Endometrial microvascular endothelial cells (primary cell): ENCODE measurements around the gene ETV6. TPM values are rescaled to one million over a fixed set of nuclear protein-coding genes. Genes with fewer than 3 reads are reported as not detected.

Source experiments
- in situ Hi-C: cut with HindIII; loops from 2 replicates; pipeline ENCODE4 v1.10.0; 2017; ENCODE audit warnings: low sequenced_read_pairs, low pct_unique_long_range_greater_than_20kb; ENCODE audit errors: inconsistent ontology term
- total RNA-seq: library from RNA; depleted of rRNA; stranded (reverse); fragments of >200 nt; gene quantifications from one replicate; pipeline ENCODE4 v1.2.3, GENCODE V29; 2015; ENCODE audit errors: inconsistent ontology term

ETV6 gene
- total RNA-seq, 1 donor from 2014 or later, result 12.6 TPM

- in situ Hi-C loops, result no loop called here
Observed at GRCh38 chr12:11761869-11762567, 112.5 kb downstream of the ETV6 start.

- in situ Hi-C loops, result no loop called here
Observed at GRCh38 chr12:11762723-11763326, 113.4 kb downstream of the ETV6 start.

DNA sequence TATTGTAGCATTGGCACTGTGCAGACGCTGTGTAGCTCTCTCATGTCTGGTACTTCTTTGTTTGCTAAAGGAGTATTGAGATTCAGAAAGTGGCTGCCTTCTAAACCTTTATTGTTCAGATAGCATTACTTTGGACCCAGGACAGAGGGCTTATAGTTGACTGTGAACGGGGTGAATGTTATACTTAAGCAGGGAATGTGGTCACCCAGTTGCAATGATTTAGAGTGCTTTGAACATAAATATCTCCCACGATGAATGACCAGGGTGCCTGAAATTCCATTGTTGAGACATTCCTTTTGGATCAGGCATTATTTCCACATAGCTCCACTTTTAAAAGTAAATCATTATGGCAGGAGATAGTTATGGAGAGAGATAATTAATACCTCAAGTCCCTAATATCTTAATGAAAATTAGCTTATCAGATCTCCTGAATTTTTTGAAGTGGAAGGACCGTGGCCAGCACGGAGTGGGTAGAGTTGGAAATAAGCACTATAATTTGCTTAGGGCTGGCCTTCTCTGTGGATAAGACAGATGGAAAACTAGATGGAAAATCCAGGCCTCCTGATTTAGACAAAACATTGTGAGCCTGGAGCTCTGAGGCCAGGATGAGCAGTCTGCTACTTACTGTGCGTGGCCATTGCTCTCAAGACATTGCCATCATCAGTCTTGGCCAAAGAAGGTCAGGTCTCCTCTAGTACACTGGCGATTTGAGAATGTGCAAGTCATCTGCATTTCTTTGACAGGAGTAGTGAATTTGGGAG lies 114.5 kb downstream of the ETV6 start:
- in situ Hi-C loops, result no loop called here

GRCh38 chr12:11764837-11765236 lies 115.4 kb downstream of the ETV6 start:
- in situ Hi-C loops, result no loop called here

GRCh38 chr12:11765421-11765816 lies 115.9 kb downstream of the ETV6 start:
- in situ Hi-C loops, result no loop called here

DNA sequence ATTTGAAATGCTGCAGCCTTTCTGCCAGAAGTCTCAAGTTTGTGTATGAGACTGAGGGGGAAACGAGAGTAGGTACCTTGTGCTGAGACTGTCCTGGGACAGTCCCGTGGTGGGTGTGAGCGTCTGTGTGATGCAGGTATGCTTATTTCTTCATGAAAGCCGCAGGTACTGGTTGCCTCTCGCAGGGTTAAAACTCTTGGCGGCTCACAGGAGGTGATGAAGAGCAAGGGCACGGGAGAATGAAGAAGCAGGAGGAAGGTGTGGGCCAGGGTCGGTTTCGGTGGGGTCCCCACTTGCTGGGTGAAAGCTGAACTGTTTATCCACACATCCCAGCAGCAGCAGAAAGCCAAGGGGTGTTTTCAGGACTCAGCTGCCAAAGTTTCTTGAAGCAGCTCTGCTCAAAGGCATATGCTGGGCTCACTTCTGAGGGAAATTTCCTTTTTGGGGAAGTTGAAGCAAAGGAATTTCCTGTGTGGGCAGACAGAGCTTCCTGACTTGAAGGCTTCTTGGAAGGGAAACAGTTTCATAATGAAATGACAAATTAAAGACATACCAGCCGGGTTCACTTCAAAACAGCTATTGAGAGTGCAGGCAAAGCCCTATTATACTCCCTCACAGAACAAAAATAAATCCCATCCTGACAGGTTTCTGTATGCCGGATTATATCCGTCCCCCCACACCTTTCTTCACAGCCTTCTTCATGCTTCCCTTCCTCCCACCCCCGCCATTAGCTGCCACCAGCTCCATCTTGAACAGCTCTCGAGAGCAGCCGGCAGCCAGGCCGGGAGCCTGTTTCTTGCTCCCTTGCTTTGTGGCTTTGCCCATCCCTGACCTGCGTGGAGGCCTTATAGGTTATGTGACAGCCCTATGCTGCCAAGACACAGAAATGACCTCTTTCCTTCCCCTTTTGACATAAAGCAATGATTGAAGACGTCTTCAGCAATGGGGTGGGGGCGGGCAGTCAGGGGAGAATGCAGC lies 116.6 kb downstream of the ETV6 start:
- in situ Hi-C loops, result no loop called here

DNA sequence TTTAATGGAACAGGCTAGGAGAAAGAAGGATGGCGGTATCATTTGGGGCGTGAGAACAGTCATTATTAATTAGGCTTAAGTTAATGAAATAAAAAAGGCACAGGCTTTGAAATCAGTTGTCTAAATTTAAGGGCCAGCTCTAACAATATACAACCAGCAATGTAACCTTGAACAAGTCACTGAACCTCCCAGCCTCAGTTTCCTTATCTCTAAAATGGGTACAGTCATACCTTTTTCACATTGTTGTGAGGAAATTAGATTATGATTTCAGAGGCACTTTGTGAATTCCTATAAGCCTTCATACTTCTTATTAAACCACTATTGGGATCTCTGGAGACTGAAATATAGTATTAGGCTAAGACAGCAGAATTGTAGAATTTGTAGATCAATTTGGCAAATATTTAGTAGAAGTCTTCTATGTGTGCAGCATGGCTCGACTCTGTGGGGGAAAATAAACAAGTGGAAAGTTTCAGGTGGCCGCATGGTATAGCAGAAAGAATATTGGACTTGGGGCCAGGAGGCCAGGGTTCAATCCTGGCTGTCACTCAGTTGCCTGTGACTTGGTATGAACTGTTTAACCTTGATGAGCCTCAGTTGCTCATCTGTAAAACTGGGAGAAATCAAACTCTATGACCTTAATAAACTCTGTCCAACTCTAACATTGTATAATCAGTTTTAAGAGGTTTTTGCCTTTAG lies 117.7 kb downstream of the ETV6 start:
- in situ Hi-C loops, result no loop called here

DNA sequence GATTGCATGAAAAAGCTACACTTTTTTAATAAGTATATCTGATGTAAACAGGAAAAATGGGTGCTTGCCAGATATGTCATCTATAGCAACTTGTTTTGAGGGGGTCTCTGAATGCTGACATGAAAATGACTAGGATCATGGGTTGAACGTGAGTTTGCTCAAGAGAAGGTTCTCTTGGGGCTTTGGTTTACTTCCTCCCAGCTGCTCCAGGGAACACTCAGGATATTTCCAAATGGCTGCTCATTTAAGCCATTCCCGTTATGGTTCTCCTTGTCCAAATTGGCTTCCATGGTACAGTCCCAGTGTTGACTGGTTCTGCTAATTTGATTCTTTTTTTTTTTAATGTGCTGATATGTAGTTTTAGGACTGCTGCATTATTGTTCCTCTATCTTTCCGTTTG lies 118.3 kb downstream of the ETV6 start:
- in situ Hi-C loops, result no loop called here

GRCh38 chr12:11768233-11768965 lies 118.9 kb downstream of the ETV6 start:
- in situ Hi-C loops, result no loop called here

- in situ Hi-C loops, result no loop called here
Observed at GRCh38 chr12:11769723-11770514, 120.4 kb downstream of the ETV6 start.

- in situ Hi-C loops, result no loop called here
Observed at GRCh38 chr12:11771356-11771755, 121.9 kb downstream of the ETV6 start.

- in situ Hi-C loops, result no loop called here
Observed at GRCh38 chr12:11771895-11772502, 122.5 kb downstream of the ETV6 start.

GRCh38 chr12:11773889-11774677 lies 124.6 kb downstream of the ETV6 start:
- in situ Hi-C loops, result no loop called here

GRCh38 chr12:11774821-11775220 lies 125.3 kb downstream of the ETV6 start:
- in situ Hi-C loops, result no loop called here

DNA sequence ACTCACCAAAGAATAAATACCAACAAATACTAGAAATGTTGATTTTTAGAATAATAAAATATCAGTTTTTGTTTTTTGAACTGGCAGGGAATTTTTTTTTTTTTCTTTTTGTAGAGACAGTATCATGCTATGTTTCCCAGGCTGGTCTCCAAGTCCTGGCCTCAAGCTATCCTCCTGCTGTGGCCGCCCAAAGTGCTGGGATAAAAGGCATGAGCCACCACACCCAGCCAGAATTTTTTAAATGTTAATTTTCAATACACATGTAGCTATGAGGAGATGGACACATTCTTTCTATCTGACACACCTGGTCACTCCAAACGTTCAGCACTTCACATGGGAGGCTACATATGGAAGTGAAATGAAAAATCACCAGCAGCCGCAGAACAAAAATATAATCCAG lies 126.8 kb downstream of the ETV6 start:
- in situ Hi-C loops, result no loop called here

DNA sequence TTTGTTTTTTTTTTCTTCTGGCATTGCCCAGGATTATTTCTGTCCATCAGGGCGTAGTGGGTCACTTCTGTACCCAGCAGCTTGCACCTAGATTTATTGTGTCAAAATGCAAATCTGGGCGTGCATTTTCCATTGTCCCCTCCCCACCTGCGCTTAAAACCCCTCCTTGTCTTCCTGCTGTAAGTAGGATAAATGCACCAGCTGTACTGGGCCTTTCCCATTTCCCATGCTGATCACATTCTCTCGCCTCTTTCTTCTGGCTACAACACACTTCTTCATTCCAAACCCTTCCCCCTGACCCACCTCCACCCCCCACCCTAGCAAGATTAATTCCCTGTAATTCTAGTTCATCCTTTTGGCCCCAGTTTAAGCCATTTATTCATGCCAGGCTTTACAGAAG lies 128.0 kb downstream of the ETV6 start:
- in situ Hi-C loops, result no loop called here
